Esophagus muscularis mucosa (tissue), 3 donors: ENCODE data around the gene HAVCR1.

Experiments
- CTCF ChIP-seq, 3 experiments: fragments of 200-600 bp in 2 of 3; fragments of 450-650 bp in 1 of 3; sonication (generic) in 2 of 3; IDR thresholded peaks; one replicate each; pipeline ENCODE4 v1.5.1; 2017 to 2019; ENCODE audit warnings: antibody characterized with exemption in 3 of 3, mild to moderate bottlenecking in 2 of 3, moderate library complexity in 1 of 3
- POLR2A ChIP-seq: fragments of 450-650 bp; IDR thresholded peaks from one replicate; pipeline ENCODE4 v1.6.1; 2017; ENCODE audit warnings: antibody characterized with exemption, moderate library complexity, mild to moderate bottlenecking, low read depth
- POLR2AphosphoS5 ChIP-seq, 2 donors: sonication (generic); formaldehyde crosslinking; IDR thresholded peaks; one replicate each; pipeline ENCODE4 v1.6.1; 2017; ENCODE audit warnings: antibody characterized with exemption in 2 of 2

GRCh38 chr5:157069949-157070348 is 11.0 kb upstream of the HAVCR1 start:
- TF ChIP-seq CTCF (IDR thresholded peaks at IDR 0.05) = no peak
- no peak for TF ChIP-seq POLR2AphosphoS5 (IDR thresholded peaks at IDR 0.05)
- no peak for TF ChIP-seq POLR2A
